ENCODE data around the gene CNKSR3. TPM values are rescaled to one million over a fixed set of nuclear protein-coding genes. Genes with fewer than 3 reads are reported as not detected.

CNKSR3 gene
- total and polyA plus RNA-seq, 8 donors, result 1.2 to 40.0 (median 6.2) TPM

DNA sequence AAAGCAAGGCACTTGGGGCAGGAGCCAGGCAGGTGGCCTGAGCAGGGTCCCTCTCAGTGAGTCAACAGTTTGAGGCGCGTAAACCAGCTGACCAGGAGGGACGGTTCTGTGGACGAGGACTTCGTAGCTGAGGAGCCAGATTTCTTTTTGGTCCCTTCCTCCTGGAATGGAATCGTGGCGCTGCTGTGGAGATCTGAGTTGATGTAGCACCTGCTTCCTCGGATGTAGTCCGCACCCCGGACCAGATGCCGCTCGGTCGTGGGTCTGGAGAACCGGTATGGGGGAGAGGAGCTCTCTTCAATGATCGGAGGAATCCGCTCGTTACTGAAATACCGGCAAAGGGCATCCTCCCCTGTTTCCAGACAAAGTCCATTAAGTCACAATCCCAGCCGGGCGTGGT, 104.2 kb downstream of the CNKSR3 start:
- DNase-seq, result no peak
- Histone ChIP-seq H3K4me1 (peaks cover 4 to 39% (median 17%) of the 10 kb centered on the region in 4 donors), H3K27ac (no peak overlapping the region), H3K9me3 (no peaks in the 10 kb centered on the region), H3K4me3 (no peak overlapping the region), H3K36me3 (peaks cover 12 to 49% (median 36%) of the 10 kb centered on the region in 4 donors), H3K27me3 (no peaks in the 10 kb centered on the region)
- TF ChIP-seq POLR2AphosphoS5 (IDR thresholded peaks at IDR 0.05) (no peak), EP300 (IDR thresholded peaks at IDR 0.05) (no peak), POLR2A (IDR thresholded peaks at IDR 0.05) (no peak)
- TF ChIP-seq, protein P1, sequence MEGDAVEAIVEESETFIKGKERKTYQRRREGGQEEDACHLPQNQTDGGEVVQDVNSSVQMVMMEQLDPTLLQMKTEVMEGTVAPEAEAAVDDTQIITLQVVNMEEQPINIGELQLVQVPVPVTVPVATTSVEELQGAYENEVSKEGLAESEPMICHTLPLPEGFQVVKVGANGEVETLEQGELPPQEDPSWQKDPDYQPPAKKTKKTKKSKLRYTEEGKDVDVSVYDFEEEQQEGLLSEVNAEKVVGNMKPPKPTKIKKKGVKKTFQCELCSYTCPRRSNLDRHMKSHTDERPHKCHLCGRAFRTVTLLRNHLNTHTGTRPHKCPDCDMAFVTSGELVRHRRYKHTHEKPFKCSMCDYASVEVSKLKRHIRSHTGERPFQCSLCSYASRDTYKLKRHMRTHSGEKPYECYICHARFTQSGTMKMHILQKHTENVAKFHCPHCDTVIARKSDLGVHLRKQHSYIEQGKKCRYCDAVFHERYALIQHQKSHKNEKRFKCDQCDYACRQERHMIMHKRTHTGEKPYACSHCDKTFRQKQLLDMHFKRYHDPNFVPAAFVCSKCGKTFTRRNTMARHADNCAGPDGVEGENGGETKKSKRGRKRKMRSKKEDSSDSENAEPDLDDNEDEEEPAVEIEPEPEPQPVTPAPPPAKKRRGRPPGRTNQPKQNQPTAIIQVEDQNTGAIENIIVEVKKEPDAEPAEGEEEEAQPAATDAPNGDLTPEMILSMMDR (IDR thresholded peaks at IDR 0.05), result no peak
- intact Hi-C loops (cut with DNase I; ENCODE audit: low total_unique reads), result no loop called here
- WGBS, 5 donors, result 93 to 96% (median 95%) methylated on average over 19 to 20 of the region's 20 CpGs

DNA sequence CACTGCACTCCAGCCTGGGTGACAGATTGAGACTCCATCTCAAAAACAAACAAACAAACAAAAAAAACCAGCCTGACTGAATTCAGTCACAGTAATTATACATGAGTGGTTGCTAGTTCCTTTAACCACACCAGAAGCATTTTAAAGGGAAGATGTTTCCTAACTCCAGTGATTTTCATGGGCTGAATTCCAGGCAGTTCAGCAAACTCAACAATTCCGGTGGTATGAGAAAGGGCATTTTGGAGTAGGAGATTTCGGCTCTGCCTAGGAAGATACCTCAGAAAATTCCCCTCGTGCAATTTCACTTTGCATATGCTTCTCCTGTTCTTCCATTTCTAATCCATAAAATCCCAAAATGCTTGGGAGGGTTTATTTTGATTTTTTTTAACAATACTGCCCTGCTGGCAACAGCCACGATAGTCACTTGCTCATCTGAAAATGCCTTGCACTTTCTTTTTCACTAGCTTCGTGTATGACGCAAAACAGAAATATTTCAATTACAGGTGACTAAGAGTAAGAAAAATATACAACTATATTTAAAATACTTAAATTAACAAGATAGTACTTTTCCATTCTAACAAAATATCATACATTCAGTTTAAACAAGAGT, 105.6 kb downstream of the CNKSR3 start:
- Histone ChIP-seq H3K9me3 (no peaks in the 10 kb centered on the region), H3K4me1 (peaks cover 0 to 25% (median 7%) of the 10 kb centered on the region in 4 donors), H3K27ac (no peak overlapping the region), H3K27me3 (no peaks in the 10 kb centered on the region), H3K4me3 (no peak overlapping the region), H3K36me3 (peaks cover 7 to 40% (median 37%) of the 10 kb centered on the region in 4 donors)
- TF ChIP-seq EP300 (IDR thresholded peaks at IDR 0.05) (no peak), POLR2A (IDR thresholded peaks at IDR 0.05) (no peak), POLR2AphosphoS5 (IDR thresholded peaks at IDR 0.05) (no peak)
- TF ChIP-seq, protein P1 (IDR thresholded peaks at IDR 0.05), result no peak
- DNase-seq, result no peak
- intact Hi-C loops (cut with DNase I; ENCODE audit: low total_unique reads), result no loop called here
- 75 to 88% (median 82%) methylated on average over 6 of the region's 6 CpGs for WGBS, 5 donors

DNA sequence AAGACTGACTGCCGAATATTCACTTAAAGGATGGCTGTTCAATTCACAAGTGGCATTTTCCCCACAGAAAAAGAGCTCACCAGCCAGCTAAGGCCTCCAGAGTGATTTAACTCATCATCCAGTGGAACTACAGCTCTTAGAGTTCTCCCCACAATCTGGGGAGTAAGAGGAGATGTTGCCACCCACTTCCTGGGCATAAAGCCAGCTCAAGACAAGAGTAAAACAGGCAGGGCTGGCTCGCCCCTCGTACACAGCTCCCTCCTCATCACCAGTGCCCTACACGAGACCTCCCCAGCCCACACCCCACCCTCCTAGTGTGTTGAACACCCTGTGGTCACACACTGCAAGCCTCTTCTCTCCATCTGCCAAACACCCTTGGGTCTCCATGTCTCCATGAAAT, 106.7 kb downstream of the CNKSR3 start:
- H3K4me3 ChIP-seq, result no peak overlapping the region
- no peaks in the 10 kb centered on the region for H3K9me3 ChIP-seq
- peak; percentile 31 to 77 for DNase-seq
- TF ChIP-seq, protein P1 (IDR thresholded peaks at IDR 0.05), result no peak
- no peak for TF ChIP-seq EP300 (IDR thresholded peaks at IDR 0.05)
- TF ChIP-seq POLR2AphosphoS5 (IDR thresholded peaks at IDR 0.05), result no peak
- no peak for TF ChIP-seq POLR2A (IDR thresholded peaks at IDR 0.05)
- peaks cover 0 to 15% (median 7%) of the 10 kb centered on the region in 4 donors for H3K4me1 ChIP-seq
- intact Hi-C loops (cut with DNase I; ENCODE audit: low total_unique reads), result no loop called here
- H3K27ac ChIP-seq, result peak overlapping the region in 1 of 5 donors; percentile 24
- WGBS, 5 donors, result 29 to 34% (median 31%) methylated on average over 4 of the region's 4 CpGs
- peaks cover 7 to 35% (median 31%) of the 10 kb centered on the region in 4 donors for H3K36me3 ChIP-seq
- no peaks in the 10 kb centered on the region for H3K27me3 ChIP-seq

DNA sequence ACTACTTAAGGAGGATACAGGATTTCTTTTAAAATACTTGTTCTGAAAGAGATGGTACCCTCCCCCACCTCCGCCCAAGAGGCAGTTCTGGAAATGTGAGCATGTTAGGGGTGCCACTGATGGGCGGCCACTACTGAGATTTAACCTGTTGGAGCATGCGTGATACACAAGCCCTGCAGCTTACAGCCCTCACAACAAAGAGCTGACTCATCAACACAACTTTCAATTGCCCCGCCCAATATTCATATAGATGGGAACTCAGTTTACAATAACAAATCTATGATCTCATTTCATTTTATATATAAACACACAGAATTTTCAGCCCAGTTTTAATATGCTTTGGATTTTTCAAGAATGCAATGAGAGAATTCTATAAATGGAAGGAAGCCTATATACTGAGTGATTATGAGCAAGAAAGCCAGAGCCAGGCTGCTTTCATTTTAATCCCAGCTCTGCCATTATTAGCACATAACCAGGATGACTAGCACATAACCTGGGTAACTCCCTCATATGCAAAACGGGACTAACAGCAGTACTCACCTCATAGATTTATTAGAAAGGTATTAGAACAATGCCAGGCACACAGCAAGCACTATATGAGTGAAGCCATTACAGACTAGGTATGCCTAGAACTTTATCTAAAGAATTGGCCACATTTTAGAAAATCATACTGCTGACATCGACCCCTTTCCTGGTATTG, 108.3 kb downstream of the CNKSR3 start:
- Histone ChIP-seq H3K27me3 (no peaks in the 10 kb centered on the region), H3K36me3 (peaks cover 7 to 35% (median 25%) of the 10 kb centered on the region in 4 donors), H3K27ac (no peak overlapping the region), H3K4me1 (peaks cover 0 to 14% (median 7%) of the 10 kb centered on the region in 4 donors), H3K4me3 (no peak overlapping the region), H3K9me3 (no peaks in the 10 kb centered on the region)
- intact Hi-C loops (cut with DNase I; ENCODE audit: low total_unique reads), result no loop called here
- no peak for TF ChIP-seq POLR2AphosphoS5 (IDR thresholded peaks at IDR 0.05)
- no peak for DNase-seq
- 86 to 93% (median 91%) methylated on average over 6 of the region's 6 CpGs for WGBS, 5 donors
